SHP77 (cell line): Measurements from ENCODE around the gene RIMS1.

Source experiments
- DNase-seq, 2 experiments: peaks; one replicate each; lab custom pipeline; 2025; lab: John Stamatoyannopoulos, UW

Gene RIMS1

GRCh38 chr6:72084992-72085569 lies 198.7 kb downstream of the RIMS1 start:
- DNase-seq: no peak

GRCh38 chr6:72094506-72094905 lies 208.2 kb downstream of the RIMS1 start:
- no peak for DNase-seq

GRCh38 chr6:72102561-72102960 lies 216.2 kb downstream of the RIMS1 start:
- DNase-seq: no peak

GRCh38 chr6:72111611-72112010 lies 225.3 kb downstream of the RIMS1 start:
- no peak for DNase-seq

- no peak for DNase-seq
Measured at GRCh38 chr6:72130327-72130726, 244.0 kb downstream of the RIMS1 start.

- DNase-seq: no peak
Measured at GRCh38 chr6:72132427-72132826, 246.1 kb downstream of the RIMS1 start.

- DNase-seq: no peak
Measured at GRCh38 chr6:72132851-72133250, 246.5 kb downstream of the RIMS1 start.

- no peak for DNase-seq
Measured at GRCh38 chr6:72133324-72133723, 247.0 kb downstream of the RIMS1 start.

GRCh38 chr6:72140795-72141194 lies 254.4 kb downstream of the RIMS1 start:
- DNase-seq: no peak

- DNase-seq: no peak
Measured at GRCh38 chr6:72149715-72150114, 263.4 kb downstream of the RIMS1 start.

GRCh38 chr6:72151742-72152141 lies 265.4 kb downstream of the RIMS1 start:
- DNase-seq: no peak

GRCh38 chr6:72175916-72176315 lies 289.6 kb downstream of the RIMS1 start:
- no peak for DNase-seq

GRCh38 chr6:72182337-72183246 lies 296.2 kb downstream of the RIMS1 start:
- DNase-seq: no peak

GRCh38 chr6:72203983-72204382 lies 317.6 kb downstream of the RIMS1 start:
- DNase-seq: no peak

GRCh38 chr6:72205500-72205899 lies 319.1 kb downstream of the RIMS1 start:
- no peak for DNase-seq

- DNase-seq: no peak
Measured at GRCh38 chr6:72206606-72207005, 320.3 kb downstream of the RIMS1 start.

GRCh38 chr6:72212686-72213085 lies 326.3 kb downstream of the RIMS1 start:
- no peak for DNase-seq

- no peak for DNase-seq
Measured at GRCh38 chr6:72213654-72214053, 327.3 kb downstream of the RIMS1 start.

GRCh38 chr6:72216222-72217068 lies 330.1 kb downstream of the RIMS1 start:
- DNase-seq: no peak

GRCh38 chr6:72217626-72218025 lies 331.3 kb downstream of the RIMS1 start:
- no peak for DNase-seq

GRCh38 chr6:72218125-72218524 lies 331.8 kb downstream of the RIMS1 start:
- peak; percentile 1 to 6 for DNase-seq

GRCh38 chr6:72219536-72219935 lies 333.2 kb downstream of the RIMS1 start:
- no peak for DNase-seq

GRCh38 chr6:72238021-72238420 lies 351.7 kb downstream of the RIMS1 start:
- DNase-seq: no peak
